ENCODE measurements around the gene SLC37A1.

DNA sequence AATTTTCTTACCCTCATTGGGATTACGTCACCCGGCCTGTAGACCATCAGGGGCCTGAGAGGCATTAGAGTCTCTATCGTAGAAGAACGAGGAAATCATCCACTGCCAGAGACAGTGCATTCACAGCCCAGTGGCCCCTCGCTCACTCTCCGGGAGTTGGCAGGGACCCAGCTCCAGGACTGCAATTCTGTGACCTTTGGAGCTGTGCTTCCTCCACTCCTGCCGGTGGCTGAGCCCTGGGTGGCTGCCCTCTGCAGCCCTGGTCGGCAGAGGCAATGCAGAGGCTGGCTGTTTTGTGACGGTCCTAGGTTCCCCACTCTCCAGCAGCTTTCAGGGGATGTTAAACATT, 12.7 kb downstream of the SLC37A1 start:
- TF ChIP-seq, protein P1, sequence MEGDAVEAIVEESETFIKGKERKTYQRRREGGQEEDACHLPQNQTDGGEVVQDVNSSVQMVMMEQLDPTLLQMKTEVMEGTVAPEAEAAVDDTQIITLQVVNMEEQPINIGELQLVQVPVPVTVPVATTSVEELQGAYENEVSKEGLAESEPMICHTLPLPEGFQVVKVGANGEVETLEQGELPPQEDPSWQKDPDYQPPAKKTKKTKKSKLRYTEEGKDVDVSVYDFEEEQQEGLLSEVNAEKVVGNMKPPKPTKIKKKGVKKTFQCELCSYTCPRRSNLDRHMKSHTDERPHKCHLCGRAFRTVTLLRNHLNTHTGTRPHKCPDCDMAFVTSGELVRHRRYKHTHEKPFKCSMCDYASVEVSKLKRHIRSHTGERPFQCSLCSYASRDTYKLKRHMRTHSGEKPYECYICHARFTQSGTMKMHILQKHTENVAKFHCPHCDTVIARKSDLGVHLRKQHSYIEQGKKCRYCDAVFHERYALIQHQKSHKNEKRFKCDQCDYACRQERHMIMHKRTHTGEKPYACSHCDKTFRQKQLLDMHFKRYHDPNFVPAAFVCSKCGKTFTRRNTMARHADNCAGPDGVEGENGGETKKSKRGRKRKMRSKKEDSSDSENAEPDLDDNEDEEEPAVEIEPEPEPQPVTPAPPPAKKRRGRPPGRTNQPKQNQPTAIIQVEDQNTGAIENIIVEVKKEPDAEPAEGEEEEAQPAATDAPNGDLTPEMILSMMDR (IDR thresholded peaks at IDR 0.05), result no peak
- TF ChIP-seq POLR2A (IDR thresholded peaks at IDR 0.05), result no peak
